ENCODE data around the gene CD1D.
"Not testable (repeated sequence)": the region's sequence is repeated elsewhere in the genome, so short reads cannot be mapped to it uniquely, and the experiment has no call there.

Gene CD1D

DNA sequence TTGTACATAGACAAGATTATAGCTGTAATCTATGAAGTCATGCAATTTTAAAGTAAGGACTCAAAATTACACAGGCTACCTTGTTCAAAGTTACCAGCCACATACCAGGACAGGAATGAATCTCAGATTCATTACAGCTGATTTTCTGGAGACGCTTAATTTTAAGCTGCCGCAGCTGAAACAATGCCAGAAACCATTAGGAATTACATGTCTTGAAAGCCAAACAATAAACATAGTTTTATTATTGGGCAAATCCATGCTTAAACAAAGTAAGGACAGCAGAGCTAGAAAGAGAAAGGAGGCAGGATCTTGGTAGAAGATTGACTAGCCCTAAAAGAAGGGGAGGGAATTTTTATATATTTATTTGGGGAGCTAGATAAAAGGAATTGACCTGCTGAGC, 19.2 kb upstream of the CD1D start:
- no peaks in the 10 kb centered on the region for H3K36me3 ChIP-seq
- H3K4me3 ChIP-seq (ENCODE audit: low read depth, low read length), result no peak overlapping the region
- no peak overlapping the region for H3K27ac ChIP-seq
- no peaks in the 10 kb centered on the region for H3K9me3 ChIP-seq (ENCODE audit: severe bottlenecking)
- no peak for DNase-seq
- TF ChIP-seq, protein P1, sequence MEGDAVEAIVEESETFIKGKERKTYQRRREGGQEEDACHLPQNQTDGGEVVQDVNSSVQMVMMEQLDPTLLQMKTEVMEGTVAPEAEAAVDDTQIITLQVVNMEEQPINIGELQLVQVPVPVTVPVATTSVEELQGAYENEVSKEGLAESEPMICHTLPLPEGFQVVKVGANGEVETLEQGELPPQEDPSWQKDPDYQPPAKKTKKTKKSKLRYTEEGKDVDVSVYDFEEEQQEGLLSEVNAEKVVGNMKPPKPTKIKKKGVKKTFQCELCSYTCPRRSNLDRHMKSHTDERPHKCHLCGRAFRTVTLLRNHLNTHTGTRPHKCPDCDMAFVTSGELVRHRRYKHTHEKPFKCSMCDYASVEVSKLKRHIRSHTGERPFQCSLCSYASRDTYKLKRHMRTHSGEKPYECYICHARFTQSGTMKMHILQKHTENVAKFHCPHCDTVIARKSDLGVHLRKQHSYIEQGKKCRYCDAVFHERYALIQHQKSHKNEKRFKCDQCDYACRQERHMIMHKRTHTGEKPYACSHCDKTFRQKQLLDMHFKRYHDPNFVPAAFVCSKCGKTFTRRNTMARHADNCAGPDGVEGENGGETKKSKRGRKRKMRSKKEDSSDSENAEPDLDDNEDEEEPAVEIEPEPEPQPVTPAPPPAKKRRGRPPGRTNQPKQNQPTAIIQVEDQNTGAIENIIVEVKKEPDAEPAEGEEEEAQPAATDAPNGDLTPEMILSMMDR (IDR thresholded peaks at IDR 0.05; ENCODE audit: low read depth, low read length), result no peak
- peaks cover 85% of the 10 kb centered on the region for H3K27me3 ChIP-seq (ENCODE audit: insufficient read depth, low read depth, severe bottlenecking)

DNA sequence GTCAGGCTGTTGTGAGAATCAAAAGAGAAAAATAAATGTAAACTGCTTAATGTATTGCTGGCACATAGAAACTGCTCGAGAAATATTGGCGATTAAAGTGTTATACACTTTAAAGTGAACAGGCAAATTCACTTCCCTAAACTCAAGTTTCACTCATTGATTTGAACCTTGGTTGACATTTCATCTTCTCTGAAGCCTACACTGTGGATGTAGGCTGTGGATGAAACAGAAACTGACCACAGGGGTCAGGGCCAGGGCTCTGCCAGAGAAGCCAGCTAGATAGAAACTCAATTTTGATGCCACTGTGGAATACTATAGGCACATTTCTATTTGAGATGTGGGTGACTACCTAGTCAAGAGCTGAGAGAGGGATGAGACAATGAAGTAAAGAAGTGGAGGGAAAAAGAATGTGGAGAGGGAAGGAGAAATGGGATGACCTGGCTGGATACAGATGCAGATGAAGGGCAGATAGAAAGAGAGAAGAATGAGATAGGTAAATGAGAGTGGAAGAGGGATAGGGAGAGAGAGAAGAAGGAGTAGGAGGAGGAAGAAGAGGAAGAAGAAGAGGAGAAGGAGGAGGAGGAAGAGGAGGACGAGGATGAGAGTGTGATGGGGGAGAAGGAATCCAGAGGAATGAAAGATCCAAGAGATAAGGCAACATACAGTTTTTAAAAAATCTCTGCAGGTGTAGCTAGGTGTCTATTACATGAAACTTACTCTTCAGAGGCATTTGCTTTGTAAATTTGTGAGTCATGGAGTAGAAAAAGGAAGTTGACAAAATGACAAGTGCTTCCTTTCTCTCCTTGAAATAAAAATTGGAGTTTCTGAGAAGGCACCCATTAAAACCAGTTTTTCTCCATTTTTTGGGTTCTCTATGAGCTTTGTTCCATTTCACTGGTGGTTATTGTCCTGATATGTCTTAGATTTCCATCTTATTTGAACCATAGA, 17.4 kb upstream of the CD1D start:
- H3K9me3 ChIP-seq (ENCODE audit: severe bottlenecking), result no peaks in the 10 kb centered on the region
- DNase-seq, result no peak
- H3K27ac ChIP-seq, result no peak overlapping the region
- no peaks in the 10 kb centered on the region for H3K36me3 ChIP-seq
- peaks cover 79% of the 10 kb centered on the region for H3K27me3 ChIP-seq (ENCODE audit: insufficient read depth, low read depth, severe bottlenecking)
- TF ChIP-seq, protein P1 (IDR thresholded peaks at IDR 0.05; ENCODE audit: low read depth, low read length), result no peak
- H3K4me3 ChIP-seq (ENCODE audit: low read depth, low read length), result no peak overlapping the region

DNA sequence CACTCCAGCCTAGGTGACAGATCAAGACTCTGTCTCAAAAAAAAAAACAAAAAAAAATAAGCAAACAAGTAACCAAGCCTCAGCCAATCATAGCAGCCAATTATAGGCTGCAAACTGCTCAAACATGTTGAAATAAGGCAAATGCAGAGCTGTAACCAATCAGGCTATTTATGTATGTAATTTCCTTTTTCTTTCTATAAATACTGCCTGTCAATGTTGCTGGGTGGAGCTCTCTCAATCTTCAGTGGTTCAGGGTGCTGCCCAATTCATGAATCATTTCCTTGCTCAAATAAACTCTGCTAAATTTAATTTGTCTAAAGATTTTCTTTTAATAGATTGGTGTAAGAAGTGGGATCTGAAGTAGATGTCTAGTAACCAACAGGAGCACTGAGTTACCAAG, 11.6 kb upstream of the CD1D start:
- H3K27me3 ChIP-seq (ENCODE audit: insufficient read depth, low read depth, severe bottlenecking), result peaks cover 88% of the 10 kb centered on the region
- no peak for DNase-seq
- H3K9me3 ChIP-seq (ENCODE audit: severe bottlenecking), result no peaks in the 10 kb centered on the region
- H3K36me3 ChIP-seq, result no peaks in the 10 kb centered on the region
- TF ChIP-seq, protein P1 (IDR thresholded peaks at IDR 0.05; ENCODE audit: low read depth, low read length), result no peak
- H3K27ac ChIP-seq, result no peak overlapping the region
- no peak overlapping the region for H3K4me3 ChIP-seq (ENCODE audit: low read depth, low read length)

DNA sequence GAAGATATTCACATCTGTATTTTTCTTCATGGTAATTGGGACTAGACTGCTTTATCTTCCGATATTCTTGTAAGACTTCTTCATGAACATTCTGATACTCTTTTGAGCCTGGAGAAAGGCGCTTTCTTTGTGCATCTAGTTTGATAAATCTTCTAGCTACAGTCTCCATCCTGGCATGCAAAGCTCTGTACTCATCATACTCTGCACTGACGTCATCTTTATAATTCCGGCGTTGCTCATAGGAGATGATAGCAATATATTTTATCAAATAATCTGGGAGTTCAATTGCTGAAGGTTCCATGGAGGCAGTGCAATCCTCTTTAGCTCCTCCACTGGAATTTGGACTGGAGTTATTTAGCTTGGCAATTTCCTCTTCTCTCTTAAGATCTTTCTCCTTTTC, 4.8 kb upstream of the CD1D start:
- DNase-seq; H3K36me3 ChIP-seq; H3K27ac ChIP-seq; H3K4me3 ChIP-seq (ENCODE audit: low read depth, low read length): not testable (repeated sequence)
- Histone ChIP-seq H3K27me3 (ENCODE audit: insufficient read depth, low read depth, severe bottlenecking) (peaks cover 90% of the 10 kb centered on the region), H3K9me3 (ENCODE audit: severe bottlenecking) (peaks cover 14% of the 10 kb centered on the region)

DNA sequence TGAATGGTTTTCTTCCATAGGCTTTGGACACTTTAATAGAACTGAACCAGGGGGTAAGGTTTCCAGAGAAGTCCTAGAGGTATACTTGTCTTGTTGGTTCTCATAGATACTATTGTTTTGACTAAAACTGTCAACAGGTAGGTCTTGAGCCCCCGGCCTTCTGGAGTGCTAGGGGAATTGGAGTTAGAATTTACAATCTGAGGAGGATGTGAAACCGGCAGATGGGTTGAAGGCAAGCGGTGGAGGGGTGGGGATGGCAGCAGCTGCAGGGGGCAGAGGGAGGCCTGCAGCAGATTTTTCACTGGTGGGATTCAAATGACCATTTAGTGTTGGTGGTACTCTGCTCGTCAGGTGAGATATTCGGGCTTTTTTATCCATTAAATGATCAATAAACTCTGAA, 4.3 kb upstream of the CD1D start:
- no peak for DNase-seq
- Histone ChIP-seq H3K9me3 (ENCODE audit: severe bottlenecking) (peaks cover 15% of the 10 kb centered on the region), H3K27ac (no peak overlapping the region), H3K36me3 (no peaks in the 10 kb centered on the region), H3K4me3 (ENCODE audit: low read depth, low read length) (no peak overlapping the region), H3K27me3 (ENCODE audit: insufficient read depth, low read depth, severe bottlenecking) (peaks cover 90% of the 10 kb centered on the region)
- TF ChIP-seq, protein P1 (IDR thresholded peaks at IDR 0.05; ENCODE audit: low read depth, low read length), result no peak

DNA sequence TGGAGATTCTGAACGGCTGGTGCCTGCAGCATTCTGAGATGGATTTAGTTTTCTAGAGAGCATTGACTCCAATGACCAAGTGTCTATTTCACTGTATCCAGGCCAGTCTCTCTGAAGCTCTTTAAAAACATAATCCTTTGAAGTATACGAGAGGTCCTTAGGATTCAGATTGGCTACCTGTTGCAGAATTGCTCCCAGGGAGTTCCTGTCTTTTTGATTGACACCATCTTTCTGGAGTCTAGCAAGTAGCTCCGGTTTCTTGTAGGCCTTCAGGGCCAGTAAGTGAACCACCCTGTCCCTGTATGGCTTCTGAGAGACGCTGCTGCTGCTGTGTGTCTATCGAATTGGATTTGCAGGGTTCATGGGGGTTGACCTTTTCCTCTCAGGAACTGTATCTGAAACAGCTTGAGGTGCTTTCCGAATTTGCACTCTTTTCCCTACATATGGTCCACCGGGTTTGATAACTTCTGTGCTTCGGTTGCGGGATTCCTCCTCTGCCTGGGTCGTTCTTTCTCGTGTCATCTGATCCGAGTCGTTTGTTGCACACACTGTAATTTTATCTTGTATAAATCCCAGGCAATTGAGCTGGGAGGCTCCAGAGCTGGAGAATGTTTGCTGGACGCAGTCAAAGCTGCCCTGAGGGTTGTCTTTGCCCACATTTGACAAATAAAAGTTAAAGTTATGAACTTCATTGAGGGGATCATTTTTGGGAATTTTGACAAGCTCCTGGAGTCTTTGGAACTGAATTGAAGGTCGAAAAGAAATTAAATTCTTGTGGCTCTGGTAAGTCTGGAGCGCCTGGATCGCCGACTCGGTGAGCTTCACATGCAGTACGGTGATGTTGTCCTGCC, 3.6 kb upstream of the CD1D start:
- H3K27me3 ChIP-seq (ENCODE audit: insufficient read depth, low read depth, severe bottlenecking), result peaks cover 90% of the 10 kb centered on the region

More for the DNA sequence above, 3.6 kb upstream of the CD1D start:
- peaks cover 20% of the 10 kb centered on the region for H3K9me3 ChIP-seq (ENCODE audit: severe bottlenecking)
- H3K27ac ChIP-seq; DNase-seq; H3K36me3 ChIP-seq; H3K4me3 ChIP-seq (ENCODE audit: low read depth, low read length): not testable (repeated sequence)
